Immature natural killer cell (primary cell): Measurements from ENCODE around the gene UBP1. TPM values are rescaled to one million over a fixed set of nuclear protein-coding genes. Genes with fewer than 3 reads are reported as not detected.
"Not testable (repeated sequence)": the region's sequence is repeated elsewhere in the genome, so short reads cannot be mapped to it uniquely, and the experiment has no call there.

Experiments used
- DNase-seq, 3 donors: peaks; one replicate each; pipeline ENCODE4 v3.0.0; 2022; ENCODE audit warnings: mixed read lengths in 1 of 3
- H3K27ac Mint-ChIP-seq, 6 donors: one replicate each; pipeline ENCODE4 v1.8.0; 2020; ENCODE audit warnings: mixed read lengths in 6 of 6, mild to moderate bottlenecking in 5 of 6, inconsistent platforms in 4 of 6, moderate library complexity in 3 of 6
- H3K27me3 Mint-ChIP-seq, 3 donors: one replicate each; pipeline ENCODE4 v1.8.0; 2020 to 2021; ENCODE audit warnings: low read depth in 3 of 3, mild to moderate bottlenecking in 3 of 3, mixed read lengths in 3 of 3, moderate library complexity in 3 of 3, inconsistent platforms in 1 of 3
- H3K36me3 Mint-ChIP-seq, 3 donors: one replicate each; pipeline ENCODE4 v1.8.0; 2020; ENCODE audit warnings: mixed read lengths in 3 of 3, inconsistent platforms in 2 of 3, mild to moderate bottlenecking in 2 of 3
- H3K4me1 Mint-ChIP-seq, 2 donors: one replicate each; pipeline ENCODE4 v1.8.0; 2020; ENCODE audit warnings: inconsistent platforms in 2 of 2, mild to moderate bottlenecking in 2 of 2, mixed read lengths in 2 of 2, moderate library complexity in 1 of 2
- H3K4me3 Mint-ChIP-seq, 5 donors: one replicate each; pipeline ENCODE4 v1.8.0; 2020; ENCODE audit warnings: mild to moderate bottlenecking in 5 of 5, mixed read lengths in 5 of 5, inconsistent platforms in 3 of 5, moderate library complexity in 3 of 5
- H3K9me3 Mint-ChIP-seq, 6 donors: one replicate each; pipeline ENCODE4 v1.8.0; 2020; ENCODE audit warnings: mild to moderate bottlenecking in 6 of 6, mixed read lengths in 6 of 6, inconsistent platforms in 4 of 6, moderate library complexity in 3 of 6
- polyA plus RNA-seq, 3 donors: library from polyadenylated mRNA; unstranded; fragments of 300-500 nt; fragmentation: Illumina TruSeq; gene quantifications; one replicate each; pipeline ENCODE4 v1.2.3, GENCODE V29; 2021

UBP1 gene, protein sequence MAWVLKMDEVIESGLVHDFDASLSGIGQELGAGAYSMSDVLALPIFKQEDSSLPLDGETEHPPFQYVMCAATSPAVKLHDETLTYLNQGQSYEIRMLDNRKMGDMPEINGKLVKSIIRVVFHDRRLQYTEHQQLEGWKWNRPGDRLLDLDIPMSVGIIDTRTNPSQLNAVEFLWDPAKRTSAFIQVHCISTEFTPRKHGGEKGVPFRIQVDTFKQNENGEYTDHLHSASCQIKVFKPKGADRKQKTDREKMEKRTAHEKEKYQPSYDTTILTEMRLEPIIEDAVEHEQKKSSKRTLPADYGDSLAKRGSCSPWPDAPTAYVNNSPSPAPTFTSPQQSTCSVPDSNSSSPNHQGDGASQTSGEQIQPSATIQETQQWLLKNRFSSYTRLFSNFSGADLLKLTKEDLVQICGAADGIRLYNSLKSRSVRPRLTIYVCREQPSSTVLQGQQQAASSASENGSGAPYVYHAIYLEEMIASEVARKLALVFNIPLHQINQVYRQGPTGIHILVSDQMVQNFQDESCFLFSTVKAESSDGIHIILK
- polyA plus RNA-seq: 10 to 100 TPM in 2 of 3 donors, 1 to 10 TPM in 1; 9.5 to 12.4 (median 10.3) TPM

DNA sequence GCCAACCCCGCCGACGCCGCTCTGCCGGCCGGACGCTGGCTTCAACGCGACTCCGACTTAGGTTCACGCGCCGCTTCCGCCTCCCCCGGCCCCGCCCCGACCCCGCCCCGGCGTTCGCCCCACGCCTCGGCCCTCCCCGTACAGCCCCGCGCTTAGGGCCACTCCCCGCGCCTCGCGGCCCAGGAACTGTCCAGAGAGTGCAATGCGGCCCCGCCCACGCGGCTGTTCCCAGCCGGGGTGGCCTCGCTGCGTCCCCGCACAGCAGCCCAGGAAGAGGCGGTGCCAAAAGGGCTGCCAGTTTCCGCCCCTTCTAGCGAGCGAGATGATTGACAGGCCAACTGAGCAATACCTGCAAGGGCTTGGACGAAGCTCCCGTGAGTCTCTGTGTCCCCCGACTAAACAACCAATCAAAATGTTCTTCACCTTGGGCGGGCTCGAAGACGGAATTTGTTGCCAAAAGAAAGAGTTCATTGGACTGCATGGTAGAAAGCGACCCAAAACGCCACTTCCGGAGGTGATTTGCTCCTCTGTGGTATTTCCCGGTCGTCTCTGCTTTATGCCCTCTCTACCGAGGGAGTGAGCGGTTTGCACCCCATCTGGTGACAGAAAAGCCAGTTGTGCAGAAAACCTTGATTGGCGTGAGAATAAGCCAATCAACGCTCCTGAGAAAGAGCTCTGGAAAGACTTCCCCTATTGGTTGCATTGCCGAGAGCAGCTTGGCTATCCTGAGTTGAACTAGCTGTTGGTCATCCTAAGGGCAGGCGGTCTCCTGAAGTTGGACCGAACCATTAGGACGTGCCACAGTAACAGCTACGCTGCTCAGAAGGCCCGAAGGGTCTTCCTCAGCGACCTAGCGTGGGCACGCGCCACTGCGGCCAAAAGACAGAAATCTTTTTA, at the start of gene UBP1:
UBP1 (minus strand) TSS at position 78 of the 897 bp plus-strand sequence. CDS start 557 bp downstream, outside the sequence.
- Mint-ChIP-seq H3K27ac (peak within 1 kb of the TSS; percentile 100), H3K4me3 (peak within 1 kb of the TSS; percentile 99 to 100 (median 100)), H3K9me3 (no peaks in the 10 kb centered on the region), H3K27me3 (peaks cover 7 to 13% (median 9%) of the 10 kb centered on the region in 3 donors), H3K36me3 (peaks cover 0 to 4% (median 0%) of the 10 kb centered on the region in 3 donors), H3K4me1 (peaks cover 48 to 53% of the 10 kb centered on the region in 2 donors)
- DNase-seq: peak; percentile 98 to 99 (median 99)

DNA sequence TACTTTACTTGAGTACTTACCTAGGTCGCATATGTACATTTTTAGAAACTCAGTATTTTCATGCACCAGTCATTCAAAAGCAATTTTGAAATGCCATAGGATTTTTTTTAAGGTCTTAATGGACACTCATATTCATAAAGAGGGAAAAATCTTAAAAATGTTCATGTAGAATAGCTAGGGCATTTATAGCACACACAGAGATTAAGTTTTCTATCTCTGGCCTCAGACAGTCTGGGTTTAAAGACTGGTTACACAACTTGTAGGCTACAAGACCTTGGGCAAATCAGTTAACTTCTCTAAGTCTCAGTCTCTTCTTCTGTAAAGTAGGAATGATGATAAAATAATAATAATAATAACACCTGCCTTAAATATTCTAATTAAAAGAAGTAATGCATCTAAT, 48.5 kb upstream of the UBP1 start:
- no peaks in the 10 kb centered on the region for H3K4me1 Mint-ChIP-seq
- no peak overlapping the region for H3K27ac Mint-ChIP-seq
- peaks cover 4 to 27% (median 9%) of the 10 kb centered on the region in 3 donors for H3K36me3 Mint-ChIP-seq
- no peak for DNase-seq
- peaks cover 0 to 3% (median 0%) of the 10 kb centered on the region in 3 donors for H3K27me3 Mint-ChIP-seq
- H3K4me3 Mint-ChIP-seq: no peak overlapping the region
- peaks cover 0 to 2% (median 0%) of the 10 kb centered on the region in 6 donors for H3K9me3 Mint-ChIP-seq

DNA sequence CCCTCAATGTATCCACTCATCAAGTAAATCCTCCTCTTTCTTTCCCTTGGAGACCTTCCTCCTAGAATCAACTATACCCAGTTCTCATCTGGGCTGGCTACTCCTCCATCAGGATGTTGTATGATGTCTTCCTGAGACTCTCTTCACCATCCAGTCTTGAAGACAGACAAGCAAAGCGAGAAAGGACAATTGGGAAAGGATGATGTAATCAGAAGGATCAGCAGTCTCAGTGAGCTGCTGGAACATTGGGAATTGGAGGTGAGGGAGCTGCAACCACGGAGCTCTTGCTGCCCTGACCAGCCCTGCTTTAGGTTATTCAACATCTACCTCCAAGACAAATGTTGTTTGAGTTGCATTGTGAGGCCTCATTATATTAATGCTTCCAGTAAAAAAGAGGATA, 48.0 kb upstream of the UBP1 start:
- no peaks in the 10 kb centered on the region for H3K4me1 Mint-ChIP-seq
- H3K27me3 Mint-ChIP-seq: peaks cover 0 to 3% (median 0%) of the 10 kb centered on the region in 3 donors
- H3K27ac Mint-ChIP-seq: no peak overlapping the region
- no peak overlapping the region for H3K4me3 Mint-ChIP-seq
- H3K36me3 Mint-ChIP-seq: peaks cover 4 to 27% (median 9%) of the 10 kb centered on the region in 3 donors
- DNase-seq: no peak
- peaks cover 0 to 2% (median 0%) of the 10 kb centered on the region in 6 donors for H3K9me3 Mint-ChIP-seq

DNA sequence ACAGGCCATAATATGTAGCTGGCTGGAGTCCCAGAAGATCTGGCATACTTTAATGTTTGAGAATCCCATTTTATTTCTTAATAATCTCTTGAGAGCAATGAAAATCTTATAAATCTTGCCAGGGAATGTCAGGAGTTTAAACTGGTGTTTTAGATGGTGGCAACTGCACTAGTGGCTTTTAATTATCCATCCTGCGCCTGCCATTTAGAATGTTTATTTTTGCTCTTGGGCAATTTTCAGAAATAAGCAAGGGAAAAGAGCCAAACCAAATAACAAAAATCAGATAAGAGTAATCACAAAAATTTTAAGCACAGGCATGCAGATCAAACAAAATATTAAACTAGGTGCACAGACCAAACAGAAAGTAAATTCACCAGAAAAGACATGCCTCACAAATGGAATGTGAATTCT, 41.9 kb upstream of the UBP1 start:
- Mint-ChIP-seq H3K9me3 (no peaks in the 10 kb centered on the region), H3K36me3 (peaks cover 3 to 19% (median 4%) of the 10 kb centered on the region in 3 donors), H3K27ac (no peak overlapping the region), H3K4me1 (no peaks in the 10 kb centered on the region), H3K27me3 (peaks cover 0 to 3% (median 0%) of the 10 kb centered on the region in 3 donors), H3K4me3 (no peak overlapping the region)
- DNase-seq: no peak

DNA sequence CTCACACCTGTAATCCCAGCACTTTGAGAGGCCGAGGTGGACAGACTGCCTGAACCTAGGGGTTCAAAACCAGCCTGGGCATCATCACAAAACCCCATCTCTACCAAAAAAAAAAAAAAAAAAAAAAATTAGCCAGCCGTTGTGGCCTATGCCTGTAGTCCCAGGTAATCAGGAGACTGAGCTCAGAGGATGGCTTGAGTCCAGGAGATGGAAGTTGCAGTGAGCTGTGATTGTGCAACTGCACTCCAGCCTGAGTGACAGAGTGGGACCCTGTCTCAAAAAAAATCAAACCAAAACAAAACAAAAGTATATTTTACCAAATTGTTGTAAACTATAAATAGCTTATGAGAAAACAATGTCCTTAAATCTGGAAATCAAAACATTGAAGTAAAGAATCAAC, 34.7 kb upstream of the UBP1 start:
- H3K9me3 Mint-ChIP-seq: no peaks in the 10 kb centered on the region
- H3K27ac Mint-ChIP-seq: no peak overlapping the region
- H3K4me3 Mint-ChIP-seq: no peak overlapping the region
- no peaks in the 10 kb centered on the region for H3K4me1 Mint-ChIP-seq
- peaks cover 0 to 1% (median 0%) of the 10 kb centered on the region in 3 donors for H3K27me3 Mint-ChIP-seq
- no peak for DNase-seq
- H3K36me3 Mint-ChIP-seq: peaks cover 0 to 16% (median 0%) of the 10 kb centered on the region in 3 donors

DNA sequence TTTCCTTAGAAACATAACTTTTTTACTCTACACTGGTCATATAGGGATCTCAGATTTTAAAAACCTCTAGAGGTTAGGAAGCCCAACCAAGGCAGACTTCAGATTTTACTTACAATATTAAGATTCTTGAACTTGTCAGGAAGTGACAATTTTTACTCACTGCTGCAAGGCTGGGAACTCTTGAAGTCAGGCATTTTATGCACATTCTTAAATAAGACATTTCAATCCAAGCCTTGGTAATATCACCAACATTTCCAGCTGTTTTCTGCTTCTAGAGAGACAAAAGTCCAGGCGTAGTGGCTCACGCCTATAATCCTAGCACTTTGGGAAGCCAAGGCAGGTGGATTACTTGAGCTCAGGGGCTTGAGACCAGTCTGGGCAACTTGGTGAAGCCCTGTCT, 33.6 kb upstream of the UBP1 start:
- Mint-ChIP-seq H3K27me3 (peaks cover 0 to 1% (median 0%) of the 10 kb centered on the region in 3 donors), H3K27ac (no peak overlapping the region)
- no peak for DNase-seq

DNA sequence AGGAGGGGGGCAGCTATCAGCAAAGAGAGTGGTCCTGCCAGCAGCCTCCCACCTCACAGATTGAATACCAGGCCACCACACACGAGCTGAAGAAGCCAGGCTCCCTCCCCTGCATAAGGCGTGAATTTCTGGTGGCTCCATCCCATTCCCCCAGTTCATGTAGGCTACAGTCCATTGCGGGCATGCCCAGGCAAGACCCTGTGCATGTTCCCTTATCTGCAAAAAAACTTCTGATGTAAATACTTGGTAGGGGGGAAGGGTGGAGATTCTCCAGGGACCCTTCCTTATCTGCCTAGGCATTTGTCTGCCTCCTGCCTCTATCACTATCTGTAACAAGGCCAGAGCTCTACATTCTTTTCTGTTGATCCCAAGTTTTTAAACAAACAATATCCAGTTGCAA, 27.6 kb upstream of the UBP1 start:
- Mint-ChIP-seq H3K4me1 (no peaks in the 10 kb centered on the region), H3K27ac (no peak overlapping the region), H3K36me3 (peaks cover 21 to 44% (median 24%) of the 10 kb centered on the region in 3 donors), H3K27me3 (peaks cover 0 to 10% (median 3%) of the 10 kb centered on the region in 3 donors), H3K4me3 (no peak overlapping the region), H3K9me3 (peaks cover 0 to 9% (median 5%) of the 10 kb centered on the region in 6 donors)
- DNase-seq: no peak

More for the DNA sequence above, 33.6 kb upstream of the UBP1 start:
- H3K9me3 Mint-ChIP-seq: no peaks in the 10 kb centered on the region
- H3K4me3 Mint-ChIP-seq: no peak overlapping the region
- H3K4me1 Mint-ChIP-seq: no peaks in the 10 kb centered on the region
- peaks cover 0 to 14% (median 0%) of the 10 kb centered on the region in 3 donors for H3K36me3 Mint-ChIP-seq

DNA sequence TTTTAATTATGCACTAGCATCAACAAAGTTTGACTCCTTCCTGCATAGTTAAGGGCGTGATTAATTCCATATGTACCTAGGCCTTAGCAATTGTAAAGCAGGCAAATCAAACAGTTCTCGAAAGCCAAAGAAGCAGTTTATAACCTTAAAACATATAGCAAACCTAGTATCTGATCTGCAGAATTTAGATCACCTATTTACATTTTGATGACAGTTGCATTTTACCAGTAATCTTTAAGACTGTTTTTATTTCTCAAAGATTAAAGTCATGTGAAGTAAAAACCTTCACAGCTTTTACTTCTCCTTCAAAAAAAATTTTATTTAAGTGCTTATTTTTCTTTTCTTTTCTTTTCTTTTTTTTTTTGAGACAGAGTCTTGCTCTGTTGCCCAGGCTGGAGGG, 20.9 kb upstream of the UBP1 start:
- Mint-ChIP-seq H3K36me3 (peaks cover 42 to 50% (median 47%) of the 10 kb centered on the region in 3 donors), H3K27ac (no peak overlapping the region), H3K27me3 (peaks cover 0 to 13% (median 1%) of the 10 kb centered on the region in 3 donors), H3K4me3 (no peak overlapping the region), H3K4me1 (no peaks in the 10 kb centered on the region), H3K9me3 (peaks cover 21 to 54% (median 30%) of the 10 kb centered on the region in 6 donors)
- DNase-seq: no peak

DNA sequence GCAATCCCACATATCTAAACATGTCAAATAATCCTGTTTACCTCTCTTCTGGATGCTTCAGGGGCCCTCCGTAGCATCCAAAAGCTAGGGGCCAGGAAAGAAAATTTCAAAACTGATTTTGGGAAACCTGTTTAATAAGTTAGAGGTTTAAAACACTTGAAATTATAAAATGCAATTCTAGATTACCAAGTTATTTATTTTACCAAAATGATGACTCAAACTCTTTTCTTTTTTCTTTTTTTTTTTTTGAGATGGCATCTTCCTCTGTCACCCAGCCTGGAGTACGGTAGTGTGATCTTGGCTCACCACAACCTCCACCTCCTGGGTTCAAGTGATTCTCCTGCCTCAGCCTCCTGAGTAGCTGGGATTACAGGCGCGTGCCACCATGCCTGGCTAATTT, 19.4 kb upstream of the UBP1 start:
- H3K4me1 Mint-ChIP-seq, H3K4me3 Mint-ChIP-seq, H3K27ac Mint-ChIP-seq, DNase-seq: not testable (repeated sequence)
- Mint-ChIP-seq H3K9me3 (peaks cover 21 to 61% (median 30%) of the 10 kb centered on the region in 6 donors), H3K36me3 (peaks cover 39 to 52% (median 46%) of the 10 kb centered on the region in 3 donors), H3K27me3 (peaks cover 0 to 13% (median 4%) of the 10 kb centered on the region in 3 donors)

DNA sequence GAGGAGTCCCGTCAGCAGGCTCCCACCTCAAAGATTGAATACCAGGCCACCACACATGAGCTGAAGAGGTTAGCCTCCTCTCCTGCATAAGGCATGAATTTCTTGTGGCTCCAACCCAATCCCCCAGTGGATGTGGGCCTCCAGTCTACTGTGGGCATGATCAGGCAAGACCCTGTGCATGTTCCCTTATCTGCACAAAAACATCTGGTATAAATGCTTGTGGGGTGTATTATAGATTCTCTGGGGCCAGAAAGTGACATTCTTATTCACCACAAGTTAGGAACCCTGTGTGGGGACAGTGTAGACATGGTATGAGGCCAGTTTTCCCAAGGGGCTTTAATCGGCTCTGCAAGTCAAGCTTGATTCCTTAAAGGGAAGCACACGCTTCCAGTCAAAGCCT, 18.2 kb upstream of the UBP1 start:
- Mint-ChIP-seq H3K4me3 (no peak overlapping the region), H3K27me3 (peaks cover 0 to 9% (median 8%) of the 10 kb centered on the region in 3 donors), H3K27ac (no peak overlapping the region), H3K4me1 (peaks cover 6% of the 10 kb centered on the region in 2 donors), H3K36me3 (peaks cover 41 to 56% (median 44%) of the 10 kb centered on the region in 3 donors), H3K9me3 (peaks cover 21 to 66% (median 31%) of the 10 kb centered on the region in 6 donors)
- DNase-seq: no peak

DNA sequence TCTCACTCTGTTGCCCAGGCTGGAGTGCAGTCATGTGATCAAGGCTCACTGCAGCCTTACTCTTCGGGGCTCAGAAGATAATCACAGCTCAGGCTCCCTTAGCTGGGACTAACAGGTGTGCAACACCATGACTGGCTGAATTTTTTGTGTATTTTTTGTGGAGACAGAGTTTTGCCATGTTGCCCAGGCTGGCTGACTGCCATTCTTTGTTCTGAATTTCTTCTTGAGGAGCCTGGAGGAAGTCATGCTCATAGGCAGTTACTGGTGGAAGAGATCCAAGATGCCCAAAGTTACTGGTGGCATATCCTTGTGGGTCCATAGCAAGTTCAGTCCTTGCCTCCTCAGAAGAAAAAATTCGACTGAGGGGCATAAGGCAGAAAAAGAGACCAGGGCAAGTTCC, 16.6 kb upstream of the UBP1 start:
- Mint-ChIP-seq H3K36me3 (peaks cover 29 to 46% (median 30%) of the 10 kb centered on the region in 3 donors), H3K27me3 (peaks cover 2 to 10% (median 4%) of the 10 kb centered on the region in 3 donors), H3K27ac (no peak overlapping the region), H3K4me1 (peaks cover 6% of the 10 kb centered on the region in 2 donors), H3K9me3 (peaks cover 13 to 53% (median 29%) of the 10 kb centered on the region in 6 donors), H3K4me3 (no peak overlapping the region)
- DNase-seq: no peak

DNA sequence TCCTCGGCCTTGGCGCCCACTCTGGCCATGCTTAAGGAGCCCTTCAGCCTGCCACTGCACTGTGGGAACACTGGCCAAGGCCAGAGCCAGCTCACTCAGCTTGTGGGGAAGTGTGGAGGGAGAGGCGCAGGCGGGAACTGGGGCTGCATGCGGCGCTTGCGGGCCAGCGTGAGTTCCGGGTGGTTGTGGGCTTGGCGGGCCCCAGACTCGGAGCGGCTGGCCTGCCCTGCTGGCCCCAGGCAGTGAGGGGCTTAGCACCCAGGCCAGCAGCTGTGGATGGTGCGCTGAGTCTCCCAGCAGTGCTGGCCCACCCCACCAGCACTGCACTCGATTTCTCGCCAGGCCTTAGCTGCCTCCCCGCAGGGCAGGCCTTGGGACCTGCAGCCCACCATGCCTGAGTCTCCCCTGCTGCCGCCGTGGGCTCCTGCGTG, 13.1 kb upstream of the UBP1 start:
- H3K27me3 Mint-ChIP-seq: peaks cover 2 to 10% (median 6%) of the 10 kb centered on the region in 3 donors
- H3K4me3 Mint-ChIP-seq: no peak overlapping the region
- peaks cover 0 to 31% (median 8%) of the 10 kb centered on the region in 6 donors for H3K9me3 Mint-ChIP-seq
- peaks cover 12 to 33% (median 13%) of the 10 kb centered on the region in 3 donors for H3K36me3 Mint-ChIP-seq
- peaks cover 6 to 7% of the 10 kb centered on the region in 2 donors for H3K4me1 Mint-ChIP-seq
- no peak for DNase-seq
- H3K27ac Mint-ChIP-seq: no peak overlapping the region

DNA sequence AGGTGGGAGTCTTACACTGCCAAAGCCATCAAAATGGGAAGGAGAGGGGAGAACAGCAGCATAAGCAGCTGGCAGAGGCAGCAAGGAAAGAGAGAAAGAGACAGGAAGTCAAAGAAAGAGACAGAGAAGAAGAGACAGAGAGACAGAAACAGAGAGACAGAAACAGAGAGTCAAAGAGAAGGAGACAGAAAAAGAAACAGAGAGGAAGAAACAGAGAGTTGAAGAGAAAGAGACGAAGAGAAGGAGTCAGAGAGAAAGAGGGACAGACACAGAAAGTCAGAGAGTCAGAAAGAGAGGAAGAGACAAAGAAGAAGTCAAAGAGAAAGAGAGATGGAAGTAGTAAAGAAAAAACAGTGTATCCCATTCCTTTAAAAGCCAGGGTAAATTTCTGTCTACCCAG, 11.8 kb upstream of the UBP1 start:
- Mint-ChIP-seq H3K4me1 (peaks cover 12 to 16% of the 10 kb centered on the region in 2 donors), H3K9me3 (peaks cover 0 to 23% (median 4%) of the 10 kb centered on the region in 6 donors), H3K36me3 (peaks cover 6 to 26% (median 6%) of the 10 kb centered on the region in 3 donors)
- not testable (repeated sequence) for DNase-seq, H3K27me3 Mint-ChIP-seq, H3K27ac Mint-ChIP-seq, H3K4me3 Mint-ChIP-seq
